Muscle of leg (tissue), 11 donors: ENCODE results near the gene DMD. TPM values are rescaled to one million over a fixed set of nuclear protein-coding genes. Genes with fewer than 3 reads are reported as not detected.

Experiments
- DNase-seq: peaks from one replicate; pipeline ENCODE4 v3.0.0; 2013
- H3K27ac ChIP-seq: one replicate; pipeline ENCODE4 v1.5.1; 2013; ENCODE audit warnings: mild to moderate bottlenecking, low read length, control low read depth
- H3K27me3 ChIP-seq: one replicate; pipeline ENCODE4 v1.6.1; 2013; ENCODE audit warnings: low read length; ENCODE audit not compliant: control insufficient read depth, insufficient read depth
- H3K36me3 ChIP-seq: one replicate; pipeline ENCODE4 v1.6.1; 2013; ENCODE audit warnings: low read length; ENCODE audit not compliant: control insufficient read depth, insufficient read depth
- H3K4me1 ChIP-seq: one replicate; pipeline ENCODE4 v1.6.1; 2013; ENCODE audit warnings: low read length; ENCODE audit not compliant: control insufficient read depth, insufficient read depth
- H3K4me3 ChIP-seq: one replicate; pipeline ENCODE4 v1.5.1; 2013; ENCODE audit warnings: low read length, control low read depth
- H3K9me3 ChIP-seq: replicated peaks from 2 replicates; pipeline ENCODE4 v1.6.1; 2013; ENCODE audit warnings: low read depth, low read length; ENCODE audit not compliant: control insufficient read depth
- WGBS: methylation state at CpG from one replicate; pipeline ENCODE4 v1.1.5; 2013; ENCODE audit warnings: missing lambda C conversion rate; ENCODE audit not compliant: insufficient coverage; 5-methylcytosine and 5-hydroxymethylcytosine counted together
- polyA plus RNA-seq, 8 donors: library from polyadenylated mRNA; unstranded; fragments of 120-200 nt; gene quantifications; one replicate each; pipeline versions ENCODE4 v1.2.1 to v1.2.3, GENCODE V29; 2013; ENCODE audit warnings: inconsistent platforms in 1 of 8, low replicate concordance in 1 of 8; ENCODE audit not compliant: insufficient read length in 8 of 8, insufficient read depth in 1 of 8
- total RNA-seq: library from RNA; stranded (reverse); fragments of 120-200 nt; gene quantifications from one replicate; pipeline ENCODE4 v1.2.4, GENCODE V29; 2013

DMD gene
- total and polyA plus RNA-seq, 9 donors = 50.3 to 106 (median 68.9) TPM

DNA sequence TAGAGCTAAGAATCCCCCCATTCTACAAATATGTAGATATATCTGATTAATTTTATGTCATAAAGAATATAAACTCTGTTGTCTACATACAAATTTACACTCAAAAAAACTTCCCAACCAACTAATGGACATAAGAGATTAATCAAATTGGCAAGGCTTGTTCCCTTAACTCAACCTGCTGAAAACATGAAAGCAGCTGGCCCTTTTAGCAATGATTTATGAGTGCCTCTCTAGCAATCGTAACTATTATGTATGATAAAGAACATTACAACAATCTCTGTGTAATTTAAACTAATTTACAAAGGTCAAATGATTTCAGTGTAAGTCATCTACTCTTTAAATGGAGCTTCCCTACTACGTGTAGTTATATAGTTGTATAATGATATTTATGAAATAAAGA, 2056.4 kb downstream of the DMD start:
- no peaks in the 10 kb centered on the region for H3K36me3 ChIP-seq

GRCh38 chrX:31153475-31154047, 2057.8 kb downstream of the DMD start:
- WGBS = no CpG with 5 or more reads among the region's 1 CpG
- no peak for DNase-seq
- Histone ChIP-seq H3K27me3 (no peaks in the 10 kb centered on the region), H3K9me3 (no peaks in the 10 kb centered on the region), H3K36me3 (no peaks in the 10 kb centered on the region), H3K4me3 (no peak overlapping the region), H3K27ac (no peak overlapping the region), H3K4me1 (no peaks in the 10 kb centered on the region)

More for the DNA sequence above, 2056.4 kb downstream of the DMD start:
- peaks cover 2% of the 10 kb centered on the region for H3K27me3 ChIP-seq
- no CpG with 5 or more reads among the region's 2 CpGs for WGBS
- no peak overlapping the region for H3K4me3 ChIP-seq
- H3K4me1 ChIP-seq = no peaks in the 10 kb centered on the region
- no peaks in the 10 kb centered on the region for H3K9me3 ChIP-seq
- no peak for DNase-seq
- no peak overlapping the region for H3K27ac ChIP-seq

- Histone ChIP-seq H3K27ac (peak overlapping the region; percentile 39), H3K4me1 (no peaks in the 10 kb centered on the region), H3K27me3 (peaks cover 2% of the 10 kb centered on the region), H3K36me3 (peaks cover 7% of the 10 kb centered on the region), H3K9me3 (no peaks in the 10 kb centered on the region), H3K4me3 (no peak overlapping the region)
- 48% methylated on average over 4 of the region's 6 CpGs for WGBS
- DNase-seq = peak; percentile 77
Measured at GRCh38 chrX:31147175-31147574, 2064.2 kb downstream of the DMD start.

GRCh38 chrX:31139961-31140360, 2071.4 kb downstream of the DMD start:
- DNase-seq = no peak
- Histone ChIP-seq H3K4me1 (no peaks in the 10 kb centered on the region), H3K27ac (no peak overlapping the region), H3K4me3 (no peak overlapping the region), H3K27me3 (peaks cover 5% of the 10 kb centered on the region), H3K9me3 (peaks cover 6% of the 10 kb centered on the region), H3K36me3 (peaks cover 3% of the 10 kb centered on the region)
- WGBS = no CpG with 5 or more reads among the region's 5 CpGs

DNA sequence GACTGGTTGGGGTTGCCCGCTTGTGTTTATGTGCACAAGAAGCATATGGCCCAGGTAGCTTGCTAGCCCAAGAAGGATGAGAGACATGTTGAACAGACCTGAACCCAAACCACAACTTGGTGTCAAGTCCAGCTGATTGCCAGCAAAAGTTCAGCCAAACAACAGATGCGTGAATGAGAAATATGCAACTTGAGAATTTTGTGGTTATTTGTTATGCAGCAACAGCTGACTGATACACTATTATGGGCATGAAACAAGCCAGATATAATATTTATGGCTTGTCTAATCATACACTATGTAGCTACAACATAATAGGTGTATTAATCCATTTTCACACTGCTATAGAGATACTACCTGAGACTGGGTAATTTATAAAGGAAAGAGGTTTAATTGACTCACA, 2073.2 kb downstream of the DMD start:
- Histone ChIP-seq H3K36me3 (peaks cover 3% of the 10 kb centered on the region), H3K4me1 (no peaks in the 10 kb centered on the region), H3K27me3 (peaks cover 5% of the 10 kb centered on the region), H3K4me3 (no peak overlapping the region), H3K27ac (no peak overlapping the region), H3K9me3 (peaks cover 6% of the 10 kb centered on the region)
- no peak for DNase-seq
- WGBS = 86% methylated on average over 1 of the region's 2 CpGs

DNA sequence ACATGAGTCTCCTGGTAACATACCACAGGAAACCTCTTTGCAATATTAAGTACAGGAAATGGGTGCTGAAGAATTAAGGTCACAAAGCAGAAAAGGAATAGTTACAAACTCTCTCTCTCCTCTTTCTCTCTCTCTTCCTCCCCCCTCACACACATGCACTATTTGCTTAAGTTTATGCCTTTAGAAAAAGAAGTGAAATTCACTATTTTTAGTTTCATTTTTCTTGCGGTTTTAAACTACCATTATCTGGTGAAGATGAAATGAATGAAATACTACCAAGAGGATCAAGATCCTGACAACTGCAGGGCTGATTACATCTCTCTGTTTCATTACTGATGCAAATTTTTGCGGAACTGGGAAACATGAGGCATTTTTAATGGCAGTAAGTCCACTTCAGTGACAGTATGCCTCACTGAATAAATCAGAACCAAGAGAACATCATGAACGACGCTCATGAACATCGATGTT, 2075.2 kb downstream of the DMD start:
- Histone ChIP-seq H3K9me3 (peaks cover 6% of the 10 kb centered on the region), H3K27ac (no peak overlapping the region), H3K36me3 (peaks cover 10% of the 10 kb centered on the region), H3K4me1 (no peaks in the 10 kb centered on the region), H3K27me3 (peaks cover 3% of the 10 kb centered on the region), H3K4me3 (no peak overlapping the region)
- no peak for DNase-seq
- WGBS = no CpG with 5 or more reads among the region's 5 CpGs

DNA sequence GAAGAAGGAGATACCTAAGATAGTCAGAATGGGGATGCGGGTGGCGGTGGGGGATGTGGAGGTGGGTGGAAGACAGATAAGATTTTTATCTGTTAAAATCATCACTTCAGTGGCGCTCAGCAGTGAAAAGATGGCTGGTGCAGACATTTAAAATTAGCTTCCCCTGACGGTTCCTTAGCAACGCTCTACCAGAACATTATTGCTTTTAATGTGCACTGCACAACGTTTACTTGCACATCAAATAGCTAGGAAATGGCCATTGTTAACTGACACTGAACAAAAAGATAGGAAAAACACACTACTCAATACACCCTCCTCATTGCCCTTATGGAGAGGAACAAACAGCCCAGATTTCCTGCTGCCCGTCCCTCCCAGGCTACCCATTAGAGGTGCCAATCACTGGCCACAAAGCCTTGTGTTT, 2078.5 kb downstream of the DMD start:
- 47% methylated on average over 4 of the region's 7 CpGs for WGBS
- Histone ChIP-seq H3K9me3 (peaks cover 1% of the 10 kb centered on the region), H3K4me3 (no peak overlapping the region), H3K36me3 (peaks cover 10% of the 10 kb centered on the region), H3K4me1 (no peaks in the 10 kb centered on the region), H3K27me3 (peaks cover 1% of the 10 kb centered on the region), H3K27ac (no peak overlapping the region)
- DNase-seq = no peak

DNA sequence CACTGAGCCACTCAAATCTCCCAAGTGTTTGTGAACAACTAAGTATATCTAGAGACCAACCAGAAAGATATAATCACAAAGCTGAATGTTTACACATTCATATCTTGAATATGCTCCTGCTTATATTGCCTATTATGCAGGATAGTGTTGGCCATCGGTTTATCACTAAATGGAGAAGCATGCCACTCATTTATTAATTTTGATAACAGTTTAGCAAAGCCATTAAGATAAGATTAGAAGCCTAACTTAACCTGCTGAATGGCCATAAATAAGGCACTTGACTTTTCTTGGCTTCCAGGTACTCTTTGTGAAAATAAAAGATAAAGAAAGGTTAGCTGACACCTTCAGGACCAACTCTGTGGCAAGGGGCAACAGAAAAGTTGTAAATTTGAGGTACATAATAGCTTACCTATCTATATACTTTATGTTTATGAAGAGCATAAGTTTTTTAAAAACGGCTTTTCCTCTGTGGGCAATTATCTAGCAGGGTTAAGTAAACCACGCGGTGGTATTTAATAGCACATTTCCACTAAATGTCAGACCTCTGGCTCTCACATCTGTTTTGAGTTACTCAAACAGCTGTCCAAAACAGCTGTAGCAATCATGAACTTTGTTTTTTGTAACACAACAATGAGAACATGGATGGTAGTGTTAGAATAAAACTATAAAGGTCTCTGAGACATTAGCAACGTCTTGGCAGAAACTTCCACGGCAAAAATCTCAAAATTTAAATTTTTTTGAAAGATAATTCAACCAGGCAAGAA, 2080.7 kb downstream of the DMD start:
- Histone ChIP-seq H3K4me3 (no peak overlapping the region), H3K27ac (peak overlapping the region; percentile 54), H3K36me3 (peaks cover 10% of the 10 kb centered on the region), H3K4me1 (no peaks in the 10 kb centered on the region), H3K9me3 (no peaks in the 10 kb centered on the region), H3K27me3 (no peaks in the 10 kb centered on the region)
- DNase-seq = peak; percentile 87
- WGBS = no CpG with 5 or more reads among the region's 6 CpGs

- Histone ChIP-seq H3K27ac (peak overlapping the region; percentile 38), H3K4me1 (no peaks in the 10 kb centered on the region), H3K36me3 (peaks cover 9% of the 10 kb centered on the region), H3K9me3 (no peaks in the 10 kb centered on the region), H3K4me3 (no peak overlapping the region), H3K27me3 (no peaks in the 10 kb centered on the region)
- no peak for DNase-seq
- WGBS = no CpG with 5 or more reads among the region's 4 CpGs
Measured at GRCh38 chrX:31128855-31129254, 2082.5 kb downstream of the DMD start.

DNA sequence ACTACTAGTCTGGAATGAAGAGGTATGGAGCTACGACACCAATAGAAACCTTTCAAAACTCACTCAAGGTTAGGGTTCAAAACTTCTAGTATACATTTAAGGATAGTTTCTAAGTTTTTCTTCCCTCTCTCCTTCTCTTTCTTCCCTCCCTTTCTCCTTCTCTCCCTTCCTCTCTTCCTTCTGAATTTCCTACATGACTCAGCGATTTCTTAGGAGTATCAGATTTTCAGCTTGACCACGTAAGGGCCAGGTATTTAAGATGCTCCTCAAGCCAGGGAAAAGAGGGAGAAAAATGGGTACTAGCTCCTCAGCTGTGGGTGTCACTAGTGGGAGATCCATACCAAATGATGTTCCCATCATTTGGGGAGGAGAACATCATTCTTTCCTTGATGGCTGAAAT, 2083.6 kb downstream of the DMD start:
- Histone ChIP-seq H3K4me3 (no peak overlapping the region), H3K27ac (no peak overlapping the region), H3K4me1 (peaks cover 2% of the 10 kb centered on the region), H3K9me3 (no peaks in the 10 kb centered on the region), H3K27me3 (no peaks in the 10 kb centered on the region), H3K36me3 (peaks cover 5% of the 10 kb centered on the region)
- no CpG with 5 or more reads among the region's 3 CpGs for WGBS
- DNase-seq = no peak
